Measurements from ENCODE around the gene SULT2B1. TPM values are rescaled to one million over a fixed set of nuclear protein-coding genes. Genes with fewer than 3 reads are reported as not detected.

The SULT2B1 gene
- total RNA-seq, 1 donor from 2014 or later = not detected

- no peak for TF ChIP-seq CTCF (IDR thresholded peaks at IDR 0.05; ENCODE audit: unreplicated experiment)
- H3K27me3 Mint-ChIP-seq = no peaks in the 10 kb centered on the region
- peak overlapping the region; percentile 93 for H3K27ac Mint-ChIP-seq
- H3K36me3 Mint-ChIP-seq (ENCODE audit: insufficient read depth) = no peaks in the 10 kb centered on the region
- H3K9me3 Mint-ChIP-seq (ENCODE audit: low read depth) = no peaks in the 10 kb centered on the region
- DNase-seq (ENCODE audit: low spot score, unreplicated experiment) = peak; percentile 33
- peaks cover 10% of the 10 kb centered on the region for H3K4me1 Mint-ChIP-seq (ENCODE audit: low read depth)
- no peak overlapping the region for H3K4me3 Mint-ChIP-seq (ENCODE audit: low read depth)
Measured at GRCh38 chr19:48554385-48555091, 2.6 kb downstream of the SULT2B1 start.

- H3K9me3 Mint-ChIP-seq (ENCODE audit: low read depth) = no peaks in the 10 kb centered on the region
- H3K4me3 Mint-ChIP-seq (ENCODE audit: low read depth) = no peak overlapping the region
- H3K27me3 Mint-ChIP-seq = no peaks in the 10 kb centered on the region
- no peak for TF ChIP-seq CTCF (IDR thresholded peaks at IDR 0.05; ENCODE audit: unreplicated experiment)
- no peak for DNase-seq (ENCODE audit: low spot score, unreplicated experiment)
- H3K27ac Mint-ChIP-seq = no peak overlapping the region
- H3K36me3 Mint-ChIP-seq (ENCODE audit: insufficient read depth) = no peaks in the 10 kb centered on the region
- peaks cover 10% of the 10 kb centered on the region for H3K4me1 Mint-ChIP-seq (ENCODE audit: low read depth)
Measured at GRCh38 chr19:48556163-48556562, 4.2 kb downstream of the SULT2B1 start.

- DNase-seq (ENCODE audit: low spot score, unreplicated experiment) = no peak
- Mint-ChIP-seq H3K9me3 (ENCODE audit: low read depth) (no peaks in the 10 kb centered on the region), H3K36me3 (ENCODE audit: insufficient read depth) (no peaks in the 10 kb centered on the region), H3K4me1 (ENCODE audit: low read depth) (peaks cover 10% of the 10 kb centered on the region), H3K4me3 (ENCODE audit: low read depth) (no peak overlapping the region), H3K27me3 (no peaks in the 10 kb centered on the region), H3K27ac (no peak overlapping the region)
- TF ChIP-seq CTCF (IDR thresholded peaks at IDR 0.05; ENCODE audit: unreplicated experiment) = no peak
Measured at GRCh38 chr19:48556825-48557224, 4.9 kb downstream of the SULT2B1 start.

GRCh38 chr19:48558018-48558684 is 6.2 kb downstream of the SULT2B1 start:
- DNase-seq (ENCODE audit: low spot score, unreplicated experiment) = no peak
- H3K4me1 Mint-ChIP-seq (ENCODE audit: low read depth) = peaks cover 10% of the 10 kb centered on the region
- H3K9me3 Mint-ChIP-seq (ENCODE audit: low read depth) = no peaks in the 10 kb centered on the region
- no peak overlapping the region for H3K27ac Mint-ChIP-seq
- H3K4me3 Mint-ChIP-seq (ENCODE audit: low read depth) = no peak overlapping the region
- H3K36me3 Mint-ChIP-seq (ENCODE audit: insufficient read depth) = no peaks in the 10 kb centered on the region
- TF ChIP-seq CTCF (IDR thresholded peaks at IDR 0.05; ENCODE audit: unreplicated experiment) = no peak
- H3K27me3 Mint-ChIP-seq = no peaks in the 10 kb centered on the region

- Mint-ChIP-seq H3K36me3 (ENCODE audit: insufficient read depth) (no peaks in the 10 kb centered on the region), H3K9me3 (ENCODE audit: low read depth) (no peaks in the 10 kb centered on the region), H3K27me3 (no peaks in the 10 kb centered on the region), H3K4me3 (ENCODE audit: low read depth) (no peak overlapping the region), H3K4me1 (ENCODE audit: low read depth) (peaks cover 4% of the 10 kb centered on the region), H3K27ac (no peak overlapping the region)
- no peak for TF ChIP-seq CTCF (IDR thresholded peaks at IDR 0.05; ENCODE audit: unreplicated experiment)
- DNase-seq (ENCODE audit: low spot score, unreplicated experiment) = no peak
Measured at GRCh38 chr19:48560095-48560530, 8.1 kb downstream of the SULT2B1 start.

Data from progenitor cell of endocrine pancreas (in vitro differentiated cells).